Neural cell (in vitro differentiated cells): ENCODE measurements around the gene SERGEF. TPM values are rescaled to one million over a fixed set of nuclear protein-coding genes. Genes with fewer than 3 reads are reported as not detected.

Source experiments
- H2AFZ ChIP-seq: fragments of 200-600, 300-800 bp; sonication (generic), shearing (Covaris generic); 2 replicates; pipeline ENCODE4 v1.6.0; 2014; ENCODE audit warnings: low read depth, mild to moderate bottlenecking, antibody characterized with exemption, low read length, moderate library complexity
- H3F3A ChIP-seq: fragments of 200-600 bp; shearing (Covaris generic); 2 replicates; pipeline ENCODE4 v1.6.1; 2016; ENCODE audit warnings: mild to moderate bottlenecking, moderate library complexity, mixed read lengths, antibody characterized with exemption, low read length; ENCODE audit not compliant: insufficient read depth, poor library complexity, severe bottlenecking
- H3K27ac ChIP-seq: fragments of 200-600, 300-800 bp; sonication (generic), shearing (Covaris generic); 2 replicates; pipeline ENCODE4 v1.5.1; 2014; ENCODE audit warnings: mild to moderate bottlenecking, low read length, moderate library complexity
- H3K27me3 ChIP-seq: fragments of 300-800, 200-600 bp; sonication (generic), shearing (Covaris generic); 2 replicates; pipeline ENCODE4 v1.6.0; 2014; ENCODE audit warnings: mild to moderate bottlenecking, low read depth, low read length, moderate library complexity; ENCODE audit not compliant: insufficient read depth
- H3K36me3 ChIP-seq: fragments of 300-800, 200-600 bp; sonication (generic), shearing (Covaris generic); 2 replicates; pipeline ENCODE4 v1.5.1; 2014; ENCODE audit warnings: mild to moderate bottlenecking, antibody characterized with exemption, low read length, moderate library complexity; ENCODE audit not compliant: insufficient read depth
- H3K4me2 ChIP-seq: fragments of 300-800, 200-600 bp; sonication (generic), shearing (Covaris generic); 2 replicates; pipeline ENCODE4 v1.6.0; 2014; ENCODE audit warnings: mild to moderate bottlenecking, low read length
- H3K4me3 ChIP-seq: fragments of 300-800, 200-600 bp; sonication (generic), shearing (Covaris generic); 2 replicates; pipeline ENCODE4 v1.5.1; 2014; ENCODE audit warnings: mild to moderate bottlenecking, low read length, moderate library complexity
- H3K79me2 ChIP-seq: fragments of 200-600 bp; shearing (Covaris generic); replicated peaks from 2 replicates; pipeline ENCODE4 v1.6.0; 2014; ENCODE audit warnings: mild to moderate bottlenecking, low read length, moderate library complexity; ENCODE audit not compliant: insufficient read depth
- H3K9ac ChIP-seq: fragments of 300-800, 200-600 bp; sonication (generic), shearing (Covaris generic); 2 replicates; pipeline ENCODE4 v1.6.1; 2016; ENCODE audit warnings: mild to moderate bottlenecking, low read length, mixed read lengths
- H3K9me2 ChIP-seq: fragments of 200-600 bp; shearing (Covaris generic); 2 replicates; pipeline ENCODE4 v1.6.1; 2016; ENCODE audit warnings: mild to moderate bottlenecking, low read length, mixed read lengths; ENCODE audit not compliant: insufficient read depth
- H3K9me3 ChIP-seq: fragments of 200-600, 300-800 bp; sonication (generic), shearing (Covaris generic); 2 replicates; pipeline ENCODE4 v1.6.1; 2016; ENCODE audit warnings: mild to moderate bottlenecking, mixed run types, low read length, moderate library complexity, mixed read lengths
- H4K20me1 ChIP-seq: fragments of 200-600 bp; shearing (Covaris generic); 2 replicates; pipeline ENCODE4 v1.6.1; 2016; ENCODE audit warnings: mild to moderate bottlenecking, mixed run types; ENCODE audit not compliant: insufficient read depth
- CTCF ChIP-seq: fragments of 450-650 bp; IDR thresholded peaks from 2 replicates; pipeline ENCODE4 v1.5.1; 2014; ENCODE audit warnings: antibody characterized with exemption, mild to moderate bottlenecking, moderate library complexity; ENCODE audit not compliant: poor library complexity, severe bottlenecking
- EP300 ChIP-seq: fragments of 450-650 bp; conservative IDR thresholded peaks from 2 replicates; pipeline ENCODE4 v1.6.1; 2014; ENCODE audit warnings: antibody characterized with exemption, mild to moderate bottlenecking, moderate library complexity; ENCODE audit not compliant: poor library complexity, severe bottlenecking
- EZH2 ChIP-seq: fragments of 200-600, 300-800 bp; shearing (Covaris generic), sonication (generic); IDR thresholded peaks from 2 replicates; pipeline ENCODE4 v1.6.1; 2014; ENCODE audit warnings: antibody characterized with exemption, low read length, borderline replicate concordance, mild to moderate bottlenecking; ENCODE audit not compliant: insufficient read depth, poor library complexity, severe bottlenecking
- MXI1 ChIP-seq: fragments of 450-650 bp; conservative IDR thresholded peaks from 2 replicates; pipeline ENCODE4 v1.6.1; 2014; ENCODE audit warnings: antibody characterized with exemption, mild to moderate bottlenecking; ENCODE audit not compliant: poor library complexity, severe bottlenecking
- POLR2AphosphoS5 ChIP-seq: IDR thresholded peaks from 2 replicates; pipeline ENCODE4 v1.6.1; 2012
- RAD21 ChIP-seq: fragments of 450-650 bp; conservative IDR thresholded peaks from 2 replicates; pipeline ENCODE4 v1.6.1; 2014; ENCODE audit warnings: antibody characterized with exemption, mild to moderate bottlenecking, moderate library complexity
- REST ChIP-seq: IDR thresholded peaks from 2 replicates; pipeline ENCODE4 v1.6.1; 2012; ENCODE audit warnings: borderline replicate concordance
- SMC3 ChIP-seq: fragments of 450-650 bp; conservative IDR thresholded peaks from 2 replicates; pipeline ENCODE4 v1.6.1; 2014; ENCODE audit warnings: antibody characterized with exemption, mild to moderate bottlenecking, moderate library complexity; ENCODE audit not compliant: poor library complexity
- TAF1 ChIP-seq: IDR thresholded peaks from 2 replicates; pipeline ENCODE4 v1.6.1; 2012; ENCODE audit warnings: low read depth
- polyA plus RNA-seq: library from polyadenylated mRNA; depleted of rRNA; stranded (reverse); fragments of >200 nt; gene quantifications from 2 replicates; pipeline ENCODE4 v1.2.3, GENCODE V29; 2014

Gene SERGEF
- polyA plus RNA-seq, 1 donor from 2014 or later: 49.6 TPM

DNA sequence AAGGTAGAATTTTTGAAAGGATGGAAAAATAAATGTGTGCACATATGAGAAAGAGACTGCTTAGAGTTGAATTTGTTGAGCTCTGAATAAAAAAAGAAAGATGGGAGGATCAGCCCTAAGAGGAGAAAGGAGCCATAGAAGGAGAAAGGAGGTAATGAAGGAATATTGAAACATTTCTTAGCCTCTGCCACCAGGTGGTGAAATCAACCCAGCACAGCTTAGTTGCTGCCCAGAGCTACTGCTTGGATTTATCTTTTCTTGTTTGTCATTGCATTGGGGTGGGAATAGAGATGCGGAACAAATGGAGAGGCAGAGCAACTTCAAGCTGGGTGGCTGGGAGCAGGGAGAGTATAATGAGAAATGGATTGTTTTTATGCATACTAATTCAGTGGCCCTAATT, 80.4 kb downstream of the SERGEF start:
- H2AFZ ChIP-seq: no peak overlapping the region
- no peaks in the 10 kb centered on the region for H3K36me3 ChIP-seq
- H4K20me1 ChIP-seq: no peaks in the 10 kb centered on the region
- H3K9me3 ChIP-seq: no peaks in the 10 kb centered on the region
- H3K27ac ChIP-seq: no peak overlapping the region
- H3F3A ChIP-seq: no peaks in the 10 kb centered on the region
- no peak overlapping the region for H3K9ac ChIP-seq
- H3K4me2 ChIP-seq: no peak overlapping the region
- no peaks in the 10 kb centered on the region for H3K27me3 ChIP-seq
- H3K9me2 ChIP-seq: no peaks in the 10 kb centered on the region
- H3K4me3 ChIP-seq: no peak overlapping the region
- no peaks in the 10 kb centered on the region for H3K79me2 ChIP-seq
- TF ChIP-seq CTCF: no peak
- no peak for TF ChIP-seq MXI1
- no peak for TF ChIP-seq POLR2AphosphoS5
- TF ChIP-seq EZH2: no peak
- no peak for TF ChIP-seq EP300
- no peak for TF ChIP-seq RAD21
- no peak for TF ChIP-seq TAF1
- TF ChIP-seq REST: no peak
- no peak for TF ChIP-seq SMC3

GRCh38 chr11:17931595-17931994, 81.3 kb downstream of the SERGEF start:
- Histone ChIP-seq H3K4me2 (no peak overlapping the region), H3K9ac (peak overlapping the region; percentile 7), H3K27ac (no peak overlapping the region), H3F3A (no peaks in the 10 kb centered on the region), H3K9me3 (no peaks in the 10 kb centered on the region), H4K20me1 (no peaks in the 10 kb centered on the region), H3K27me3 (no peaks in the 10 kb centered on the region), H3K36me3 (no peaks in the 10 kb centered on the region), H3K9me2 (no peaks in the 10 kb centered on the region), H2AFZ (no peak overlapping the region), H3K79me2 (no peaks in the 10 kb centered on the region), H3K4me3 (no peak overlapping the region)
- no peak for TF ChIP-seq EP300
- no peak for TF ChIP-seq SMC3
